K562 (cell line): ENCODE measurements around the gene PREX1. TPM values are rescaled to one million over a fixed set of nuclear protein-coding genes. Genes with fewer than 3 reads are reported as not detected.
A peak's percentile ranks its signal among the peaks of the same experiment; 100 is the strongest.

Experiments
- ATAC-seq: fragments of 200-7000 bp; cut with Tn5 transposase; 3 replicates; pipeline ENCODE4 v1.9.1; 2020; ENCODE audit warnings: moderate library complexity
- BruUV-seq: library from RNA; stranded (reverse); fragments of 400-500 nt; replicated peaks from 2 replicates; lab custom pipeline; 2021; lab: Mats Ljungman, UMichigan
- CTCF ChIA-PET: fragments of 300-600 bp; formaldehyde crosslinking; extraction: SDS; loops from one replicate; lab custom pipeline; 2021; ENCODE audit warnings: low intra/inter-chr PET ratio; lab: Yijun Ruan, JAX
- POLR2A ChIA-PET: fragments of 300-600, 350-650 bp; sonication (Branson Sonifier 250); formaldehyde crosslinking; extraction: SDS; loops from one replicate; lab custom pipeline; 2021; ENCODE audit warnings: antibody characterized with exemption, inconsistent platforms; lab: Yijun Ruan, JAX
- DNase-seq, 4 experiments: peaks; one replicate each; pipeline versions ENCODE4 v3.0.0 to v3.0.0-alpha.2; 2011 to 2018; ENCODE audit warnings: low spot score in 3 of 4, mixed read lengths in 3 of 4; ENCODE audit errors: extremely low read depth in 1 of 4
- FAIRE-seq: peaks from 2 replicates; lab custom pipeline; 2011; peaks lifted over from hg19 to GRCh38; lab: Jason Lieb, UNC
- H2AFZ ChIP-seq: 2 replicates; pipeline ENCODE4 v1.6.0; 2011; ENCODE audit warnings: low read depth, low read length, control low read depth, inconsistent platforms
- H3K27ac ChIP-seq: fragments of 200-600 bp; 3 replicates; pipeline ENCODE4 v1.8.0; 2011; ENCODE audit warnings: low read depth, mild to moderate bottlenecking, control low read depth, inconsistent platforms, low read length, moderate library complexity, mixed read lengths; ENCODE audit errors: extremely low read depth
- H3K27me3 ChIP-seq, 2 experiments: fragments of 300-600 bp in 1 of 2; 2 replicates in 1 of 2; 3 replicates in 1 of 2; pipeline versions ENCODE4 v1.6.0 to v1.8.0; 2011; ENCODE audit warnings: inconsistent platforms in 2 of 2, low read length in 2 of 2, mild to moderate bottlenecking in 1 of 2, mixed read lengths in 1 of 2, moderate library complexity in 1 of 2; ENCODE audit not compliant: control insufficient read depth in 2 of 2, insufficient read depth in 2 of 2
- H3K36me3 ChIP-seq: fragments of 300-600 bp; 3 replicates; pipeline ENCODE4 v1.8.0; 2011; ENCODE audit warnings: mild to moderate bottlenecking, low read length, inconsistent platforms; ENCODE audit not compliant: control insufficient read depth, insufficient read depth
- H3K4me1 ChIP-seq, 2 experiments: fragments of 200-600 bp in 1 of 2; replicated peaks in 1 of 2; 2 replicates in 1 of 2; 3 replicates in 1 of 2; pipeline versions ENCODE4 v1.5.1 to v1.8.0; 2011; ENCODE audit warnings: inconsistent platforms in 2 of 2, low read length in 2 of 2, mild to moderate bottlenecking in 1 of 2, mixed read lengths in 1 of 2, moderate library complexity in 1 of 2; ENCODE audit not compliant: control insufficient read depth in 2 of 2, insufficient read depth in 2 of 2
- H3K4me2 ChIP-seq: 2 replicates; pipeline ENCODE4 v1.6.1; 2011; ENCODE audit warnings: low read length, control low read depth, inconsistent platforms, mixed read lengths; ENCODE audit not compliant: insufficient read depth
- H3K4me3 ChIP-seq: fragments of 200-600 bp; sonication (generic), shearing (Covaris generic); 2 replicates; pipeline ENCODE4 v1.5.1; 2016; ENCODE audit warnings: control low read depth, inconsistent platforms
- H3K79me2 ChIP-seq: fragments of 200-600 bp; 3 replicates; pipeline ENCODE4 v1.8.0; 2011; ENCODE audit warnings: low read length, inconsistent platforms; ENCODE audit not compliant: control insufficient read depth, insufficient read depth
- H3K9ac ChIP-seq, 2 experiments: 2 replicates each; pipeline versions ENCODE4 v1.6.0 to v1.6.1; 2011; ENCODE audit warnings: low read depth in 2 of 2, low read length in 2 of 2, control low read depth in 1 of 2, inconsistent platforms in 1 of 2, mild to moderate bottlenecking in 1 of 2, mixed read lengths in 1 of 2; ENCODE audit not compliant: insufficient read depth in 1 of 2
- H3K9me1 ChIP-seq: one replicate; pipeline ENCODE4 v1.6.0; 2011; ENCODE audit warnings: inconsistent platforms, mild to moderate bottlenecking, low read length, moderate library complexity; ENCODE audit not compliant: control insufficient read depth, insufficient read depth
- H3K9me3 ChIP-seq: replicated peaks from 2 replicates; pipeline ENCODE4 v1.5.1; 2011; ENCODE audit warnings: low read depth, low read length, inconsistent platforms; ENCODE audit not compliant: control insufficient read depth, insufficient read depth
- H4K20me1 ChIP-seq: replicated peaks from 2 replicates; pipeline ENCODE4 v1.6.1; 2011; ENCODE audit warnings: low read length, inconsistent platforms, mixed read lengths; ENCODE audit not compliant: control insufficient read depth, insufficient read depth
- CHD4 ChIP-seq: fragments of 200-600 bp; sonication (generic); IDR thresholded peaks from 3 replicates; pipeline ENCODE4 v1.6.1; 2012; ENCODE audit warnings: low read depth, mild to moderate bottlenecking, mixed read lengths, low read length, inconsistent platforms; ENCODE audit not compliant: insufficient read depth, insufficient replicate concordance, poor library complexity, severe bottlenecking
- HDAC3 ChIP-seq: fragments of 450-650 bp; IDR thresholded peaks from 2 replicates; pipeline ENCODE4 v1.6.1; 2018; ENCODE audit warnings: borderline replicate concordance, mild to moderate bottlenecking, moderate library complexity; ENCODE audit not compliant: partially characterized antibody
- WGBS: fragments of 100-300 bp; shearing (Covaris generic); methylation state at CpG from one replicate; pipeline ENCODE4 v1.1.6; 2016; ENCODE audit warnings: low coverage, mixed read lengths; ENCODE audit not compliant: insufficient coverage; ENCODE audit errors: missing lambda C conversion rate; 5-methylcytosine and 5-hydroxymethylcytosine counted together
- in situ Hi-C: fragments of 300-500 bp; cut with MboI; formaldehyde crosslinking; loops from 4 replicates; pipeline ENCODE4 v1.15.0; 2018; ENCODE audit warnings: inconsistent platforms, mixed read lengths
- intact Hi-C: fragments of 100-400 bp; cut with micrococcal nuclease; formaldehyde crosslinking; loops from 2 replicates; pipeline ENCODE4 v1.14.2; 2022
- polyA plus RNA-seq, 8 experiments: library from polyadenylated mRNA; depleted of rRNA in 4 of 8; stranded (reverse) in 5 of 8; unstranded in 3 of 8; fragments of >200 nt; fragmentation: Nextera tagmentation in 2 of 8; fragmentation: Illumina TruSeq in 1 of 8; extraction: Ambion mirVana in 2 of 8; extraction: Trizol in 1 of 8; gene quantifications; 2 replicates each; pipeline versions ENCODE4 v1.2.1 to v1.2.3, GENCODE V29; 2011 to 2014; ENCODE audit warnings: inconsistent platforms in 1 of 8, missing spikeins in 1 of 8
- total RNA-seq, 7 experiments: library from RNA; depleted of rRNA in 6 of 7; stranded (reverse); fragments of >200 nt in 6 of 7; fragmentation: Illumina TruSeq in 2 of 7; extraction: Trizol in 2 of 7; gene quantifications; 2 replicates each; pipeline versions ENCODE4 v1.2.1 to v1.2.3, GENCODE V29; 2011 to 2021; ENCODE audit warnings: low replicate concordance in 1 of 7
- TF ChIP-seq, protein P1 (sequence below), 3 experiments: fragments of 200-800 bp in 1 of 3; fragments of 250-450 bp in 1 of 3; fragments of 450-650 bp in 1 of 3; sonication (Bioruptor Pico) in 1 of 3; sonication (Bioruptor generic) in 1 of 3; formaldehyde crosslinking in 1 of 3; IDR thresholded peaks; 2 replicates each; pipeline versions ENCODE4 v1.6.1 to v1.8.0; 2016 to 2022; ENCODE audit warnings: mild to moderate bottlenecking in 2 of 3, missing genetic modification characterization in 2 of 3, missing compliant biosample characterization in 1 of 3, moderate library complexity in 1 of 3

The PREX1 gene
- total and polyA plus RNA-seq, 9 of the 15 experiments (the other 6 are each of a cell fraction or from before 2014, with no cell fraction given) = 0.37 to 10.4 (median 4.8) TPM

DNA sequence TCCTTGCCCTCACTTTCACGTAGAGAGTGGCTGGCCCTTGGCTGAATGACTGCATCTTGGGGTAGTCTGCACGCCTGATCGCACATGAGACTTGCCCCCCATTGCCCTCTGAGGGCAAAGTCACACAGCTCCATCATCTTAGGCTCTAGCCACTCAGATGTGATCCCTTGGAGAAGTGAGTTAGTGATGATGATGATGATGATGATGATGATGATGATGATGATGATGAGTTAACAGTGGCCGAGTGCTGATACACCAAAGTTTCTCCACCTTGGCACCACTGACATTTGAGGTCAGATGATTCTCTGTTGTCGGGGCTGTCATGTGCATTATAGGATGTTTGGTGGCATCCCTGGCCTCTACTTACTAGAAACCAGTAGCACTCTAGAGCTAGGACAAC is 84.0 kb downstream of the PREX1 start:
- no peaks in the 10 kb centered on the region for H3K27me3 ChIP-seq
- ChIA-PET POLR2A (no interaction called here), CTCF (no interaction called here)
- no peak for TF ChIP-seq HDAC3
- TF ChIP-seq CHD4 = no peak
- TF ChIP-seq, protein P1, sequence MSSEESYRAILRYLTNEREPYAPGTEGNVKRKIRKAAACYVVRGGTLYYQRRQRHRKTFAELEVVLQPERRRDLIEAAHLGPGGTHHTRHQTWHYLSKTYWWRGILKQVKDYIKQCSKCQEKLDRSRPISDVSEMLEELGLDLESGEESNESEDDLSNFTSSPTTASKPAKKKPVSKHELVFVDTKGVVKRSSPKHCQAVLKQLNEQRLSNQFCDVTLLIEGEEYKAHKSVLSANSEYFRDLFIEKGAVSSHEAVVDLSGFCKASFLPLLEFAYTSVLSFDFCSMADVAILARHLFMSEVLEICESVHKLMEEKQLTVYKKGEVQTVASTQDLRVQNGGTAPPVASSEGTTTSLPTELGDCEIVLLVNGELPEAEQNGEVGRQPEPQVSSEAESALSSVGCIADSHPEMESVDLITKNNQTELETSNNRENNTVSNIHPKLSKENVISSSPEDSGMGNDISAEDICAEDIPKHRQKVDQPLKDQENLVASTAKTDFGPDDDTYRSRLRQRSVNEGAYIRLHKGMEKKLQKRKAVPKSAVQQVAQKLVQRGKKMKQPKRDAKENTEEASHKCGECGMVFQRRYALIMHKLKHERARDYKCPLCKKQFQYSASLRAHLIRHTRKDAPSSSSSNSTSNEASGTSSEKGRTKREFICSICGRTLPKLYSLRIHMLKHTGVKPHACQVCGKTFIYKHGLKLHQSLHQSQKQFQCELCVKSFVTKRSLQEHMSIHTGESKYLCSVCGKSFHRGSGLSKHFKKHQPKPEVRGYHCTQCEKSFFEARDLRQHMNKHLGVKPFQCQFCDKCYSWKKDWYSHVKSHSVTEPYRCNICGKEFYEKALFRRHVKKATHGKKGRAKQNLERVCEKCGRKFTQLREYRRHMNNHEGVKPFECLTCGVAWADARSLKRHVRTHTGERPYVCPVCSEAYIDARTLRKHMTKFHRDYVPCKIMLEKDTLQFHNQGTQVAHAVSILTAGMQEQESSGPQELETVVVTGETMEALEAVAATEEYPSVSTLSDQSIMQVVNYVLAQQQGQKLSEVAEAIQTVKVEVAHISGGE (CRISPR knock-in tag; IDR thresholded peaks at IDR 0.05) = peak in 1 of 3 experiments; percentile 3; a peak in 1 of 6 replicates
- H3K27ac ChIP-seq = no peak overlapping the region
- DNase-seq = no peak
- intact Hi-C loops = no loop called here
- H2AFZ ChIP-seq = no peak overlapping the region
- no peaks in the 10 kb centered on the region for H3K9me3 ChIP-seq
- H3K4me1 ChIP-seq = peaks cover 0 to 6% of the 10 kb centered on the region in 2 experiments; a peak in 1 of 5 replicates
- H3K4me2 ChIP-seq = no peak overlapping the region
- 40% methylated on average over 5 of the region's 5 CpGs for WGBS
- in situ Hi-C loops = no loop called here
- no peak for FAIRE-seq
- H4K20me1 ChIP-seq = no peaks in the 10 kb centered on the region
- H3K36me3 ChIP-seq = peaks cover 2% of the 10 kb centered on the region; the same call in 1 of the 3 replicates
- no peaks in the 10 kb centered on the region for H3K79me2 ChIP-seq
- no peak for ATAC-seq
- no peak overlapping the region for H3K9ac ChIP-seq
- no peak overlapping the region for H3K4me3 ChIP-seq
- BruUV-seq = no TSS peak
- no peaks in the 10 kb centered on the region for H3K9me1 ChIP-seq
